GM19238 (cell line): ENCODE results near the gene TWIST2.

Experiments
- DNase-seq: peaks from one replicate; pipeline ENCODE4 v3.0.0; 2011; ENCODE audit warnings: low spot score; ENCODE audit not compliant: insufficient read length

Gene TWIST2

GRCh38 chr2:238916875-238917590 is 69.1 kb downstream of the TWIST2 start:
- DNase-seq = no peak

GRCh38 chr2:238919307-238919706 is 71.4 kb downstream of the TWIST2 start:
- DNase-seq = no peak

- no peak for DNase-seq
These were observed 72.2 kb downstream of the TWIST2 start for GRCh38 chr2:238920053-238920452.

- no peak for DNase-seq
These were observed 72.7 kb downstream of the TWIST2 start for GRCh38 chr2:238920601-238921001.

- DNase-seq = no peak
These were observed 73.4 kb downstream of the TWIST2 start for GRCh38 chr2:238921259-238921658.

GRCh38 chr2:238921681-238922319 is 73.9 kb downstream of the TWIST2 start:
- no peak for DNase-seq

- DNase-seq = no peak
These were observed 74.5 kb downstream of the TWIST2 start for GRCh38 chr2:238922435-238922834.

GRCh38 chr2:238924032-238924431 is 76.1 kb downstream of the TWIST2 start:
- no peak for DNase-seq

GRCh38 chr2:238924796-238925195 is 76.9 kb downstream of the TWIST2 start:
- DNase-seq = no peak

GRCh38 chr2:238925281-238925680 is 77.4 kb downstream of the TWIST2 start:
- DNase-seq = no peak

- no peak for DNase-seq
These were observed 78.1 kb downstream of the TWIST2 start for GRCh38 chr2:238925816-238926521.

- DNase-seq = no peak
These were observed 79.1 kb downstream of the TWIST2 start for GRCh38 chr2:238926761-238927611.

- DNase-seq = no peak
These were observed 80.0 kb downstream of the TWIST2 start for GRCh38 chr2:238927746-238928519.

- no peak for DNase-seq
These were observed 80.8 kb downstream of the TWIST2 start for GRCh38 chr2:238928520-238929241.

GRCh38 chr2:238929242-238930081 is 81.6 kb downstream of the TWIST2 start:
- DNase-seq = no peak

- no peak for DNase-seq
These were observed 82.3 kb downstream of the TWIST2 start for GRCh38 chr2:238930216-238930615.

- no peak for DNase-seq
These were observed 88.5 kb downstream of the TWIST2 start for GRCh38 chr2:238936162-238937052.

GRCh38 chr2:238938003-238938400 is 90.1 kb downstream of the TWIST2 start:
- no peak for DNase-seq
